Measurements from ENCODE around the gene ARMCX4.

ARMCX4 gene

GRCh38 chrX:101507372-101507771, 22.1 kb downstream of the ARMCX4 start:
- Histone ChIP-seq H2BK12ac (ENCODE audit: low read length) (no peak overlapping the region), H3K4me3 (ENCODE audit: low read depth, low read length) (no peak overlapping the region), H2BK5ac (ENCODE audit: low read depth, low read length, poor library complexity) (no peak overlapping the region), H3K27me3 (ENCODE audit: insufficient read depth, low read length) (no peaks in the 10 kb centered on the region), H4K8ac (ENCODE audit: low read depth, low read length) (no peak overlapping the region), H4K12ac (ENCODE audit: low read depth, low read length) (no peak overlapping the region), H4K91ac (ENCODE audit: low read depth, low read length) (no peak overlapping the region), H3K9me3 (ENCODE audit: insufficient read depth, low read depth, low read length) (no peaks in the 10 kb centered on the region), H3K79me2 (ENCODE audit: control insufficient read depth, insufficient read depth, low read length, poor library complexity) (no peaks in the 10 kb centered on the region), H2BK120ac (ENCODE audit: insufficient read depth, low read length, poor library complexity) (no peak overlapping the region), H3K18ac (ENCODE audit: low read length) (no peak overlapping the region), H3K23ac (ENCODE audit: low read length) (no peak overlapping the region), H2AFZ (ENCODE audit: insufficient read depth, low read length, poor library complexity) (no peak overlapping the region), H3K4me1 (ENCODE audit: control insufficient read depth in 1 of 2, insufficient read depth in 2 of 2, low read length in 2 of 2) (no peaks in the 10 kb centered on the region), H3K36me3 (ENCODE audit: control insufficient read depth in 1 of 2, insufficient read depth in 2 of 2, low read length in 2 of 2) (no peaks in the 10 kb centered on the region), H3K4ac (ENCODE audit: low read depth, low read length) (no peak overlapping the region), H3K14ac (ENCODE audit: low read length) (no peak overlapping the region), H3K4me2 (ENCODE audit: low read length) (no peak overlapping the region), H2AK5ac (ENCODE audit: low read length) (no peak overlapping the region), H3K9ac (ENCODE audit: low read length) (no peak overlapping the region), H3K79me1 (ENCODE audit: low read length) (no peaks in the 10 kb centered on the region), H3K27ac (ENCODE audit: low read depth, low read length) (no peak overlapping the region)
- DNase-seq = no peak

DNA sequence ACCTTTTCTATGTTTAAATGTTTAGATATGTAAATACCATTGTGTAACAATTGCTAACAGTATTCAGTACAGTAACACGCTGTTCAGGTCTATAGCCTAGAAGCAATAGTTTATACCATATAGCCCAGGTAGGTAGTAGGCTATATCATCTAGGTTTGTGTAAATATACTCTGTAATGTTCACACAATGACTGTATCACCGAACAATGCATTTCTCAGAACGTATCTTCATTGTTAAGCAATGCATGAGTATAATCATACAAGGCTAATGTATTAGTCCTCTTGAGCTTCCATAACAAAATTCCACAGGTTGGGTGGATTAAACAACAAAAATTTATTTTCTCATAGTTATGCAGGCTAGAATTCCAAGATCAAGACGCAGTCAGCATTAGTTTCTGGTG, 22.7 kb downstream of the ARMCX4 start:
- Histone ChIP-seq H3K4me1 (ENCODE audit: control insufficient read depth in 1 of 2, insufficient read depth in 2 of 2, low read length in 2 of 2) (no peaks in the 10 kb centered on the region), H3K4me3 (ENCODE audit: low read depth, low read length) (no peak overlapping the region), H3K14ac (ENCODE audit: low read length) (no peak overlapping the region), H4K8ac (ENCODE audit: low read depth, low read length) (no peak overlapping the region), H3K4me2 (ENCODE audit: low read length) (no peak overlapping the region), H3K9me3 (ENCODE audit: insufficient read depth, low read depth, low read length) (no peaks in the 10 kb centered on the region), H2BK12ac (ENCODE audit: low read length) (no peak overlapping the region), H4K12ac (ENCODE audit: low read depth, low read length) (no peak overlapping the region), H2AK5ac (ENCODE audit: low read length) (no peak overlapping the region), H3K9ac (ENCODE audit: low read length) (no peak overlapping the region), H2BK5ac (ENCODE audit: low read depth, low read length, poor library complexity) (no peak overlapping the region), H3K79me2 (ENCODE audit: control insufficient read depth, insufficient read depth, low read length, poor library complexity) (no peaks in the 10 kb centered on the region), H3K4ac (ENCODE audit: low read depth, low read length) (no peak overlapping the region), H3K36me3 (ENCODE audit: control insufficient read depth in 1 of 2, insufficient read depth in 2 of 2, low read length in 2 of 2) (no peaks in the 10 kb centered on the region), H2BK120ac (ENCODE audit: insufficient read depth, low read length, poor library complexity) (no peak overlapping the region), H2AFZ (ENCODE audit: insufficient read depth, low read length, poor library complexity) (no peak overlapping the region), H3K23ac (ENCODE audit: low read length) (no peak overlapping the region), H3K27me3 (ENCODE audit: insufficient read depth, low read length) (no peaks in the 10 kb centered on the region), H4K91ac (ENCODE audit: low read depth, low read length) (no peak overlapping the region), H3K27ac (ENCODE audit: low read depth, low read length) (no peak overlapping the region), H3K18ac (ENCODE audit: low read length) (no peak overlapping the region), H3K79me1 (ENCODE audit: low read length) (no peaks in the 10 kb centered on the region)
- no CpG with 5 or more reads among the region's 4 CpGs for WGBS (ENCODE audit: extremely low coverage, insufficient coverage, insufficient read length)
- DNase-seq = peak in 1 of 2 donors; percentile 13

GRCh38 chrX:101530944-101531343, 45.7 kb downstream of the ARMCX4 start:
- no peak overlapping the region for H3K9ac ChIP-seq (ENCODE audit: low read length)
- no peak overlapping the region for H2AK5ac ChIP-seq (ENCODE audit: low read length)
- H4K12ac ChIP-seq (ENCODE audit: low read depth, low read length) = no peak overlapping the region
- DNase-seq = no peak
- H3K27me3 ChIP-seq (ENCODE audit: insufficient read depth, low read length) = no peaks in the 10 kb centered on the region
- no peaks in the 10 kb centered on the region for H3K36me3 ChIP-seq (ENCODE audit: control insufficient read depth in 1 of 2, insufficient read depth in 2 of 2, low read length in 2 of 2)
- H4K91ac ChIP-seq (ENCODE audit: low read depth, low read length) = no peak overlapping the region
- H3K4me2 ChIP-seq (ENCODE audit: low read length) = no peak overlapping the region
- H3K79me1 ChIP-seq (ENCODE audit: low read length) = no peaks in the 10 kb centered on the region
- WGBS (ENCODE audit: extremely low coverage, insufficient coverage, insufficient read length) = no CpG with 5 or more reads among the region's 2 CpGs
- no peak overlapping the region for H2BK120ac ChIP-seq (ENCODE audit: insufficient read depth, low read length, poor library complexity)
- H3K4ac ChIP-seq (ENCODE audit: low read depth, low read length) = no peak overlapping the region
- H3K18ac ChIP-seq (ENCODE audit: low read length) = no peak overlapping the region
- no peak overlapping the region for H4K8ac ChIP-seq (ENCODE audit: low read depth, low read length)
- H3K23ac ChIP-seq (ENCODE audit: low read length) = no peak overlapping the region
- no peak overlapping the region for H3K14ac ChIP-seq (ENCODE audit: low read length)
- no peak overlapping the region for H2BK12ac ChIP-seq (ENCODE audit: low read length)
- H3K27ac ChIP-seq (ENCODE audit: low read depth, low read length) = no peak overlapping the region
- no peaks in the 10 kb centered on the region for H3K4me1 ChIP-seq (ENCODE audit: control insufficient read depth in 1 of 2, insufficient read depth in 2 of 2, low read length in 2 of 2)
- no peaks in the 10 kb centered on the region for H3K9me3 ChIP-seq (ENCODE audit: insufficient read depth, low read depth, low read length)
- no peak overlapping the region for H3K4me3 ChIP-seq (ENCODE audit: low read depth, low read length)
- no peaks in the 10 kb centered on the region for H3K79me2 ChIP-seq (ENCODE audit: control insufficient read depth, insufficient read depth, low read length, poor library complexity)
- no peak overlapping the region for H2AFZ ChIP-seq (ENCODE audit: insufficient read depth, low read length, poor library complexity)
- H2BK5ac ChIP-seq (ENCODE audit: low read depth, low read length, poor library complexity) = no peak overlapping the region
